Vagina (tissue), 2 donors: Measurements from ENCODE around the gene NOL4L. TPM values are rescaled to one million over a fixed set of nuclear protein-coding genes. Genes with fewer than 3 reads are reported as not detected.
"Not testable (repeated sequence)": the region's sequence is repeated elsewhere in the genome, so short reads cannot be mapped to it uniquely, and the experiment has no call there.

Experiments used
- DNase-seq, 2 donors: peaks; one replicate each; pipeline ENCODE4 v3.0.0-alpha.2; 2017; ENCODE audit errors: extremely low spot score in 2 of 2
- H3K27ac ChIP-seq: fragments of 200-600 bp; sonication (generic); one replicate; pipeline ENCODE4 v1.5.1; 2019
- H3K27me3 ChIP-seq: fragments of 200-600 bp; sonication (generic); one replicate; pipeline ENCODE4 v1.5.1; 2019
- H3K36me3 ChIP-seq, 2 donors: fragments of 200-600 bp; sonication (generic); one replicate each; pipeline ENCODE4 v1.5.1; 2017 to 2019
- H3K4me1 ChIP-seq: fragments of 200-600 bp; sonication (generic); one replicate; pipeline ENCODE4 v1.5.1; 2019
- H3K4me3 ChIP-seq, 2 donors: fragments of 200-600 bp; sonication (generic); 1 replicate in 1 of 2; 2 replicates in 1 of 2; pipeline ENCODE4 v1.5.1; 2016 to 2019
- H3K9me3 ChIP-seq: fragments of 200-600 bp; sonication (generic); one replicate; pipeline ENCODE4 v1.5.1; 2019
- CTCF ChIP-seq, 3 experiments: fragments of 450-650 bp in 2 of 3; fragments of 200-600 bp in 1 of 3; sonication (generic) in 1 of 3; IDR thresholded peaks; one replicate each; pipeline ENCODE4 v1.5.1; 2017 to 2019; ENCODE audit warnings: antibody characterized with exemption in 3 of 3, mild to moderate bottlenecking in 2 of 3, moderate library complexity in 2 of 3
- POLR2A ChIP-seq, 2 donors: fragments of 450-650 bp; IDR thresholded peaks; one replicate each; pipeline ENCODE4 v1.6.1; 2017; ENCODE audit warnings: antibody characterized with exemption in 2 of 2, mild to moderate bottlenecking in 2 of 2, moderate library complexity in 2 of 2
- POLR2AphosphoS5 ChIP-seq, 2 donors: sonication (generic); formaldehyde crosslinking; IDR thresholded peaks; one replicate each; pipeline ENCODE4 v1.9.0; 2017; ENCODE audit warnings: antibody characterized with exemption in 2 of 2, mild to moderate bottlenecking in 2 of 2, low read depth in 1 of 2; ENCODE audit not compliant: insufficient read depth in 1 of 2
- intact Hi-C: fragments of 100-400 bp; cut with DNase I; formaldehyde crosslinking; loops from one replicate; pipeline ENCODE4 v1.15.1; 2023
- total RNA-seq: library from RNA; depleted of rRNA; stranded (reverse); fragments of >200 nt; gene quantifications from one replicate; pipeline ENCODE4 v1.2.3, GENCODE V29; 2016

Gene NOL4L
- total RNA-seq, 1 donor from 2014 or later: 17.9 TPM

GRCh38 chr20:32594204-32594603, 9.1 kb upstream of the NOL4L start:
- H3K4me1 ChIP-seq: no peaks in the 10 kb centered on the region
- H3K9me3 ChIP-seq: no peaks in the 10 kb centered on the region
- no peaks in the 10 kb centered on the region for H3K27me3 ChIP-seq
- H3K27ac ChIP-seq: no peak overlapping the region
- H3K36me3 ChIP-seq: no peaks in the 10 kb centered on the region
- no peak for DNase-seq
- TF ChIP-seq POLR2AphosphoS5 (IDR thresholded peaks at IDR 0.05; ENCODE audit: insufficient read depth in 1 of 2, low read depth in 1 of 2) (no peak), POLR2A (IDR thresholded peaks at IDR 0.05) (no peak), CTCF (IDR thresholded peaks at IDR 0.05) (no peak)
- no peak overlapping the region for H3K4me3 ChIP-seq
- intact Hi-C loops: no loop called here

DNA sequence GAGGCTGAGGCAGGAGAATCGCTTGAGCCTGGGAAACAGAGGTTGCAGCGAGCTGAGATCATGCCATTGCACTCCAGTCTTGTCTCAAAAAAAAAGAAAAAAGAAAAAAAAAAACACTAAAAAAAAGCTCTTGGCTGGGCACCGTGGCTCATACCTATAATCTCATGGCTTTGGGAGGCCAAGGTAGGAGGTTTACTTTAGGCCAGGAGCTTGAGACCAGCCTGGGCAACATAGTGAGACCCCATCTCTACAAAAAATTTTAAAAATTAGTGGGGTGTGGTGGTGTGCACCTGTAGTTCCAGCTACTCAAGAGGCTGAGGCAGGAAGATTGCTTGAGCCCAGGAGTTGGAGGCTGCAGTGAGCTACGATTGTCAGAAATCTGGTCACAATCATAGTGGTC, 7.5 kb upstream of the NOL4L start:
- H3K9me3 ChIP-seq, H3K27me3 ChIP-seq, intact Hi-C loops, H3K4me3 ChIP-seq, H3K27ac ChIP-seq, DNase-seq, H3K36me3 ChIP-seq, H3K4me1 ChIP-seq: not testable (repeated sequence)

DNA sequence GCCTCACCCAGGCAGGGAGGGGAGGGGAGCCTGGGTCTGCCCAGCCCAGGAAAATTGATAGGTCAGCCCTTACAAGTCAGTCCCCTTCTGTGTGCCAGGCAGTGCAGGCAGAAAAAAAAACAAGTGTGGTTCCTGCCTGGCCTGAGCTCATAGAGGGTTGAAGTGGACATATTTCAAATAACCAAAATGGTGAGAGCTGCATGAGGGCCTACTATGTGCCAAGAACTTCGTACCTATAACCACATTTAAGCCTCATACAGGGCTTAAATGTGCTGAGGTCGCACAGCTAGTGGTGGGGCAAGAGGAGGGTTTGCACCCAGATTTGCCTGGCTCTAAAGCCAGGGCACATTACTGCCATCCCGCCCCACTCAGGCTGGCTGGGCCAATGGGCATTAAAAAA, 6.9 kb upstream of the NOL4L start:
- Histone ChIP-seq H3K4me1 (no peaks in the 10 kb centered on the region), H3K9me3 (no peaks in the 10 kb centered on the region), H3K27me3 (no peaks in the 10 kb centered on the region), H3K36me3 (no peaks in the 10 kb centered on the region), H3K4me3 (no peak overlapping the region), H3K27ac (no peak overlapping the region)
- DNase-seq: no peak
- no peak for TF ChIP-seq CTCF (IDR thresholded peaks at IDR 0.05)
- no peak for TF ChIP-seq POLR2A (IDR thresholded peaks at IDR 0.05)
- no peak for TF ChIP-seq POLR2AphosphoS5 (IDR thresholded peaks at IDR 0.05; ENCODE audit: insufficient read depth in 1 of 2, low read depth in 1 of 2)
- intact Hi-C loops: no loop called here

DNA sequence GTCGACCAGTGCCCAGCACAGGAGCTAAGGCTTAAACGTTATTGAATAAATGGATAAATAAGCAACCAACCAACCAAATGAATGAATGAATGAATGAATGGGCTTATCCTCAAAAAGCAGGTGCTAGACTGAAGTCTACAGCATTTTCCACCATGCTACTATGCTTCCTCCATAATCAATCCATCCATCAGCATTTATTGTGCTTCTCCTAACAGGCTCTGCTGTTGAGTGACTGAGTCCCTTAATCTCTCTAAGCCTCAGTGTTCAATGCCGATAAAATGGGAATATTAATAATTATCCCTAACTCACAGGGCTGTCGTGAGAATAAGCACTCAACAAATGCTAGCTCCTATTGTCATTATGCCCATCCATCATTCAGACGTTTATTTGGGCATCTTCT, 4.6 kb upstream of the NOL4L start:
- H3K4me1 ChIP-seq: peaks cover 5% of the 10 kb centered on the region
- TF ChIP-seq POLR2AphosphoS5 (IDR thresholded peaks at IDR 0.05; ENCODE audit: insufficient read depth in 1 of 2, low read depth in 1 of 2) (no peak), POLR2A (IDR thresholded peaks at IDR 0.05) (no peak), CTCF (IDR thresholded peaks at IDR 0.05) (no peak)
- H3K4me3 ChIP-seq: no peak overlapping the region
- H3K27me3 ChIP-seq: no peaks in the 10 kb centered on the region
- H3K36me3 ChIP-seq: no peaks in the 10 kb centered on the region
- DNase-seq: no peak
- H3K9me3 ChIP-seq: no peaks in the 10 kb centered on the region
- H3K27ac ChIP-seq: no peak overlapping the region
- intact Hi-C loops: no loop called here

DNA sequence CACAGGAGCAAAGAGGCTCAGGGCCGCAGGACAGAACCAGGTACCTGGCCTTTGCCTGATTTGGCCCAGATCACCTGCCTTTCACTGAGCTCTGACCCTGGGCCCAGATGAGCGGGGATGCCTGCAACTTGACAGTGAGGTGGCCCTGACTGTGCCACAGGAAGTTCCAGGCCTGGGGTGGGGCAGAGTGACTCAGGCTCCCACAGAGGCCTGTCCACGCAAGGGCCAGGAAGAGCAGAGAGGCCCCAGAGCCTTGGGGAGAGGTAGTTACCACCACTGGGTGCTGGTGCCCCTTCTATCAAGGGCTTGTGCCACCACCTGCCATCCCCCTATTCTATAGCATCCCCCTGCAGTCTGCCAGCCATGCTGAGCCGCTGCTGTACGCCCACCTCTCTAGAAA, 4.1 kb upstream of the NOL4L start:
- no peak for TF ChIP-seq POLR2A (IDR thresholded peaks at IDR 0.05)
- no peak for TF ChIP-seq CTCF (IDR thresholded peaks at IDR 0.05)
- no peak for TF ChIP-seq POLR2AphosphoS5 (IDR thresholded peaks at IDR 0.05; ENCODE audit: insufficient read depth in 1 of 2, low read depth in 1 of 2)
- H3K9me3 ChIP-seq: no peaks in the 10 kb centered on the region
- DNase-seq: no peak
- H3K4me1 ChIP-seq: peaks cover 5% of the 10 kb centered on the region
- no peak overlapping the region for H3K27ac ChIP-seq
- H3K36me3 ChIP-seq: no peaks in the 10 kb centered on the region
- no peak overlapping the region for H3K4me3 ChIP-seq
- H3K27me3 ChIP-seq: no peaks in the 10 kb centered on the region
- intact Hi-C loops: no loop called here

GRCh38 chr20:32588040-32588439, 2.9 kb upstream of the NOL4L start:
- Histone ChIP-seq H3K4me1 (peaks cover 5% of the 10 kb centered on the region), H3K4me3 (no peak overlapping the region), H3K36me3 (no peaks in the 10 kb centered on the region), H3K27ac (no peak overlapping the region), H3K27me3 (no peaks in the 10 kb centered on the region), H3K9me3 (no peaks in the 10 kb centered on the region)
- no peak for DNase-seq
- intact Hi-C loops: no loop called here
- TF ChIP-seq POLR2AphosphoS5 (IDR thresholded peaks at IDR 0.05; ENCODE audit: insufficient read depth in 1 of 2, low read depth in 1 of 2): no peak
- no peak for TF ChIP-seq POLR2A (IDR thresholded peaks at IDR 0.05)
- no peak for TF ChIP-seq CTCF (IDR thresholded peaks at IDR 0.05)
